Measurements from ENCODE around the gene TANGO6.
A peak's percentile ranks its signal among the peaks of the same experiment; 100 is the strongest.
"Not testable (repeated sequence)": the region's sequence is repeated elsewhere in the genome, so short reads cannot be mapped to it uniquely, and the experiment has no call there.

TANGO6 gene
- 42.6 to 74.9 (median 50.5) reads per million in 3 experiments for total RNA-seq

GRCh38 chr16:68843482-68844210, at the start of gene TANGO6:
TSS of gene TANGO6 (plus strand) at chr16:68843531. CDS start at chr16:68843618, 87 bp downstream.
- DNase-seq, result peak; percentile 84

GRCh38 chr16:68798398-68798797, 44.9 kb upstream of the TANGO6 start:
- no peak for DNase-seq

DNA sequence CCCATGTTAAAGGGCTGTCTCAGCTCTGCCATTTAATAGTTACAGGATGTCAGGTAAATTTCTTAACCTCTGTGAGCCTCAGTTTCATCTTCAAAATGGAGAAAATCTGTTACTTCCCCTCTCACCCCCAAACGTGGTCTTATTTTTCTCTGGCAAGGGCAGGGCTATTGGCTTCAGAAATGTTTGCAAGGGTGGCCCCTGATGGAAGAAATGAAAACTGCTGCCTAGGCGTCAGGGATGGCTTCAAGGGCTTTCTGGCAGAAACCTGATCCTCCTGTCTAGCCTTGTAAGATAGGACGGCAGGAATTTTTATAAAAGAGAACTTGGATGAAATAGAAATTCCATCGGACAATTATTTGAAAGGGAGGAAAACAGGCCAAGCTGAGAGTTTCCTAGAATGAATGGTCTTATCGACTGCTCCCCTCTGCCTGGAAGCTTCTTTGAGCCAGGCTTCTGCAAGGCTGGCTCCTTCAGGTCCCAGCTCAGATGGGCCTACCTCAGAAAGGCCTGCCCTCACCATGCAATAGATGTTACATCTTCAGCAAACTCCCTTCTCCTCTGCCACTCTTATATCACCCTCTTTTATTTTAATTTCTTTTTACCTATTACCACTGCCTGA, 43.0 kb upstream of the TANGO6 start:
- DNase-seq, result peak; percentile 11

GRCh38 chr16:68802190-68802589, 41.1 kb upstream of the TANGO6 start:
- DNase-seq, result no peak

- DNase-seq, result no peak
Observed at GRCh38 chr16:68806422-68806821, 36.9 kb upstream of the TANGO6 start.

DNA sequence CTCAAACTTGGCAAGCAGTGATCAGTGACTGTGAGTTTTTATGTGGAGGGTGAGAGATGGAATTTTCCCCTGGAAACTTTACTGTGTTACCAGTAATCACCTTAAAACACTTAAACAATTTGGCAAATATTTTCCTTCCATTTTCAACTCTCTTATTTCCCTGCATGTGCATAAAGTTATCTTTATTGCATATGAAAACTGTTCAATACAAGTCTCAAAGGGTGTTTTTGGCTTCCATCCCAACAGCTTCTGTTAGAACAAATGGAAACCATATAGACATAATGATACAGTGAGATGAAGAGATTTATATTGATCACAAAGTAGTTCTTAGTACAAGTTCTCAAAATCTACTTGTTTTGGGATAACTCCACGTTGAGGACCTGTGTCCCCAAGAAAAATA, 36.4 kb upstream of the TANGO6 start:
- no peak for DNase-seq

- no peak for DNase-seq
Observed at GRCh38 chr16:68814516-68814915, 28.8 kb upstream of the TANGO6 start.

GRCh38 chr16:68823401-68824135, 19.8 kb upstream of the TANGO6 start:
- no peak for DNase-seq

- no peak for DNase-seq
Observed at GRCh38 chr16:68825427-68825826, 17.9 kb upstream of the TANGO6 start.

GRCh38 chr16:68826652-68827051, 16.7 kb upstream of the TANGO6 start:
- DNase-seq, result no peak

DNA sequence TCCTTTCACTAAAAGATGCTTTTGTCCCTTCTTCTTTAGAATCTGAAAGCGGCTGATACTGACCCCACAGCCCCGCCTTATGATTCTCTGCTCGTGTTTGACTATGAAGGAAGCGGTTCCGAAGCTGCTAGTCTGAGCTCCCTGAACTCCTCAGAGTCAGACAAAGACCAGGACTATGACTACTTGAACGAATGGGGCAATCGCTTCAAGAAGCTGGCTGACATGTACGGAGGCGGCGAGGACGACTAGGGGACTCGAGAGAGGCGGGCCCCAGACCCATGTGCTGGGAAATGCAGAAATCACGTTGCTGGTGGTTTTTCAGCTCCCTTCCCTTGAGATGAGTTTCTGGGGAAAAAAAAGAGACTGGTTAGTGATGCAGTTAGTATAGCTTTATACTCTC, 10.1 kb upstream of the TANGO6 start:
- no peak for DNase-seq

- no peak for DNase-seq
Observed at GRCh38 chr16:68834550-68834949, 8.8 kb upstream of the TANGO6 start.

DNA sequence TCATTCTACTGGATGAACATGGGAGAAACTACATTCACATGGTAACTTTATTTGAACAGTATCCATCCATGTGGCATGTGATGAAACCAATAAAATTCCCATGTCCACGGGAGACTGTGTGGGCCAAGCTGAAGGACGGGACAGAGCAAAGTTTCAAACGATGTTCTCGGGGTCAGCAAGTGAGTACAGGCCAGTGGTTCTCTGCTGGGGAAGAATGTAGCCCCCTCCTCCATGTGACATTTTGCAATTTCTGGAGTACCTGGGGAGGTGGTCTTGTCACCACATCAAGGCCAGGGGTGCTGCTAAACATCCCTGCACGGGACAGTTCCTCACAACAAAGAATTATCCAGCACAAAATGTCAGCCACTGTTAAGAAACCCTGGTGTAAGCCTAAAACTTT, 7.4 kb upstream of the TANGO6 start:
- DNase-seq, result no peak

DNA sequence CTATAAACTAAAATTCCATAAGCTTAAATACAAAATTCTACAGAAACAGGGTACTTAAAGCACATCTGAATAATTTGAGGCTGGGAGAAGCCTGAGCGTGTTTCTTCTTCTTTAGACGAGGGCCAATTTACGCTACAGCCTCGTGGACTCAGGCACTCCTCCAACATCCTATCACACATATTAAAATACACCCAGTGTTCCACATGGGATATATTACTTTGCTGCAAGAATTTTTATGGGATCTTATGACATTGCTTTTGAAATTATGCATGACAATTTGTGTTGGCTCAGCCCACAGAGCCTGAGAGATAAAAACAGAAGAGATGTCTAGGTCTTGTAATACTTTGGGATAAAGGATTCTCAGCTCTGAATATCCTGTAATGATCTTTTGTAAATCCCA, 3.5 kb upstream of the TANGO6 start:
- no peak for DNase-seq

DNA sequence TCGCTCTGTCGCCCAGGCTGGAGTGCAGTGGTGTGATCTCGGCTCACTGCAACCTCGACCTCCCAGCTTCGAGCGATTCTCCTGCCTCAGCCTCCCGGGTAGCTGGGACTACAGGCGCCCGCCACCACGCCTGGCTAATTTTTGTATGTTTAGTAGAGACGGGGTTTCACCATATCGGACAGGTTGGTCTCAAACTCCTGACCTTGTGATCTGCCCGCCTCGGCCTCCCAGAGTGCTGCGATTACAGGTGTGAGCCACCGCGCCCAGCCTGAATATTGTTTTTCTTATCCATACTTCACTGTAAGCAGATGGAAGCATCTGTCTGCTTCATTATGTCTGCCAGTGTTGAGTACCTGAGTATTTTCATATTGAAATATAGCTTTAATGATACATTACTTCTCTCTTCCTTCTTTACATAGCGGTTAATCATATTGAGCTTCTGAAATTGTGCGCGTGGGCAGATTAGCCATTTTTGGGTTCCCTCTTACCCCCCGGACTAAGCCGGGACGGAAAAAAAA, 308 bp upstream of the TANGO6 start:
- DNase-seq, result not testable (repeated sequence)

- DNase-seq, result no peak
Observed at GRCh38 chr16:68844211-68844564, 857 bp downstream of the TANGO6 start.

DNA sequence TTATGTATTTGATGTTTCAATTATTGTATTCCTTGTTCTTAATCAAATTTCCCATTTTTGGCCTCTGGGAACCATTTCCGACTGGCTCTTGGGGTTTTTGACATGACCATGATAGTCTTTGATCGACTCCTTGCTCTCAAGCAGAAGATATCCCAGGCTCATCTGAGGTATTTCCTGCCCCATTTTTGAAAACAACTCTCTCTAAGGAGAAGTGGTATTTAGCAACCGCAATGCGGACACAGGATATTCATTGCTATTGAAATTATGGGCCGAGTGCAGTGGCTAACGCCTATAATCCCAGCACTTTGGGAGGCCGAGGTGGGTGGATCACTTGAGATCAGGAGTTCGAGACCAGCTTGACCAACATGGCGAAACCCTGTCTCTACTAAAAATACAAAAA, 5.5 kb downstream of the TANGO6 start:
- no peak for DNase-seq

- no peak for DNase-seq
Observed at GRCh38 chr16:68850481-68850880, 7.2 kb downstream of the TANGO6 start.

DNA sequence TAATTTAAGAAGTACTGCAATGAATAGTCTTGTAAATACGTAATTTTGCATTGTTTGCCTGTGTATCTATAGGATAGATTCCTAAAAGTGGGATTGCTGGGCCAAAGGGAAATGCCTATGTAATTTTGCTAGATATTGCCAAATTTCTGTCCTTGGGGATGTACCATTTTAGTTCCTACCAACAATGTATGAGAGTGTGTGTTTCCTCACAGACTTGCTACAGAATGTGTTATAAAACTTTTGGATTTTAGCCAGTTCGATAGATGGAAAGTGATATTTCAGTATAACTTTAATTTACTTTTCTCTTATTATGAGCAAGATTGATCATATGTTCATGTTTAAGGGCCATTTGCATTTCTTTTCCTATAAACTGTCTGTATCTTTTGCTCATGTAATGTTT, 8.3 kb downstream of the TANGO6 start:
- DNase-seq, result no peak

- DNase-seq, result no peak
Observed at GRCh38 chr16:68857479-68857878, 14.1 kb downstream of the TANGO6 start.

DNA sequence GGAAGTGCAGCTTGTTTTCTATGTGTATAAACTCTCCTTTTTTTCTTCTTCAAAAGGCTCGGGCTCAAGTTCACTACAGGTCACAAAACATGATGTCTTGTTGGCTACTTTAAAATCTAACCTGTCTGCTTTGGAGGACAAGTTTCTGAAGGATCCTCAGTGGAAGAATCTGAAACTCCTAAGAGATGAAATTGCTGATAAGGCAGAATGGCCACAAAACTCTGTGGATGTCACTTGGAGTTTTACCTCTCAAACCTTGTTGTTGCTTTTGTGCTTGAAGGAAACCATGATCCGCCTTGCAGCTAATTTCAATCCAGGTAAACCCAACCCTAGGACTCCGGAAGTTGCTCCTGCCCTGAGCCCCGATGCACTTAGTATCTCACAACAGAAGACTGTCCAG, 16.5 kb downstream of the TANGO6 start:
- DNase-seq, result no peak

GRCh38 chr16:68860978-68861892, 17.9 kb downstream of the TANGO6 start:
- no peak for DNase-seq

DNA sequence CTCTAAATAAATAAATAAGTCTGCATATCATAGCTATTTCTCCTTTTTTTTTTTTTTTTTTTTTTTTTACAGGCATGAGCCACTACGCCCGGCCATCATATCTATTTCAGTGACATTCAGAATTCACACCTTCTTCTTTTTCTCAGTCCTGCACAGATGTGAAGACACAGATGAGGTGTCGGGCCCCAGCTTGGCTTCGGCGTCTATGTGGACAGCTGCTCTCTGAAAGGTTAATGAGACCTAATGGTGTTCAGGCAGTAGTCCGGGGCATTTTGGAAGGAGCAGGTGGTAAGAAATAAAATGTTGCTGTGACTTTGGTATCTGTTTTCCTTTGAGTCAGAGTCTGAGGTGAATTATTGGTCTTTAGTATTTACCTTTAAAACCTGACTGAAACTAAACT, 23.6 kb downstream of the TANGO6 start:
- DNase-seq, result no peak
